HG02763 (cell line): ENCODE measurements around the gene USP22.

Experiments used
- ATAC-seq: cut with Tn5 transposase; IDR thresholded peaks from one replicate; pipeline ENCODE4 v1.9.1; 2021; ENCODE audit warnings: mild to moderate bottlenecking, moderate library complexity; ENCODE audit not compliant: unreplicated experiment

USP22 gene

DNA sequence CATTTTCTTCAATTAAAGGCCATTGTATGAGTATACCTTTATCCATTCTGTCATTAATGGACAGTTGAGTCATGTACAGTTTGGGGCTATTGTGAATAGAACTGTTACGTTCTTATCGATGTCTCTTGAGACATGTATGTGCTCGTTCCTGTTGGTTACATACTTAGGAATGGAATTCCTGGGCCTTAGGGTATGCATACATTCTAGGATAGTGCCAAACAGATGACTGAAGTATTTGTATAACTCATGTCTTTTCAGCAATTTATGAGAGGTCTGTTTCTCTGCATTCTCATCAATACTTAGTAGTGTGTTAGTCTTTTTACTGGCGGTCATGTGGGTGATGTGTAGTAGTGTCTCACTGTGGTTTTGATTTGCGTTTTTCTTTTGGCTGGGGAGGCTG is 81.2 kb downstream of the USP22 start:
- ATAC-seq, result no peak

DNA sequence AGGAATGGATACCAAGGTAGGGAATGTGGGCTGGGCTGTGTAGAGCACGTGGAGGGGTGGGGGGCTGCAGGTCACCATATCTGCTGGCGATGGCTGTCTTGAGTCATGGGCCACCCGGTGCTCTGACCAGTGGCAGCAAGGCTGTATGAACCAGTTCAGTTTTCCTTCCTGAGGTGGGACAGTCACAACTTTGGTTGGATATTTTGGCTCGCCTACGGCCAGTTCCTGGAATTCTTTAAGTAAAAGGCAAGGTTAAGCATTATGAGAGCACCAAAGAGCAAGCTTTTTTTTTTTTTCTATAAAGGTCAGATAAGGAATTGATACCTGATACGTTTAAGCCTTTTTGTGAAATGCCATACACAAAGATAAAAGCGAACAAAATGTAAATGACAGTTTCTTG is 81.9 kb downstream of the USP22 start:
- ATAC-seq, result no peak

DNA sequence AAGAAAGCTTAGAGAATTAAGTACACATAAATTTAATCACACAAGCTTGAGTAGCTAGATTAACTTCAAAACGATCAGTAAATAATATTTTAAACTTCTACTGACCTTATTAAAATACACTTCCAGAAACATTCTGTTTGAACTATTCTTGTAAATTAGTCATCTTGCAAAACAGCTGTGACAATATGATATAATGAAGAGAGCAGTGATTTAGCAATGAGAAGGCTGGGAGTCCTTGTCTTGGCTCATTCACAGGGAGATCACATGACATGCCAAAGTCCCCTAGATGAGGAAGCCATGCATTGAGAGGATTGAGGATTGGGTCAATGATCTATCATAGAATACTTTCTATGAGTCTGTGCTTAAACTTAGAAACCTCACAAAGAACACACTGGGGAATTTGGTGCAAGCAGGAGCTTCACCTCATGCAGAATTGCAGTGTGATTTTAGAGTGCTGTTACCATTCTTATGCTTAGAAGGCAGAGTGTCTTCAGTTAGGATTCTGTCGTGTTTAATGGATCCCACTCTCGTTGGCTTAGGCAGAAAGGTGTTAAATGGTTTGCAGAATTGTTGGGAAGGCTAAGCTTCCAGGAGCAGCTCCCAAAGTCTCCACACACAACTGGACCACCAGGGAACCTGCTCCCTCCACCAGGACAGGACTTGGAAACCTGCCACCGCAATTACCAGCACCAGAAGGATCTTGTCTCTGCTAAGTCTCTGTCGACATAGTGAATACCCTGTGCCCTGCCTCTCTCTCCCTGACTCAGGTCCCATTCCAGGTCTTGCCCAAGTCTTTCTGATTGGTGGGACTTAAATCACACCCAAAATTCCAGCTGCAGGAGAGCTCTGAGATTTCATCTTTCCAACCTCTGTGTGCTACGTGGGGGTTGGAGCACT is 87.1 kb downstream of the USP22 start:
- ATAC-seq, result no peak

DNA sequence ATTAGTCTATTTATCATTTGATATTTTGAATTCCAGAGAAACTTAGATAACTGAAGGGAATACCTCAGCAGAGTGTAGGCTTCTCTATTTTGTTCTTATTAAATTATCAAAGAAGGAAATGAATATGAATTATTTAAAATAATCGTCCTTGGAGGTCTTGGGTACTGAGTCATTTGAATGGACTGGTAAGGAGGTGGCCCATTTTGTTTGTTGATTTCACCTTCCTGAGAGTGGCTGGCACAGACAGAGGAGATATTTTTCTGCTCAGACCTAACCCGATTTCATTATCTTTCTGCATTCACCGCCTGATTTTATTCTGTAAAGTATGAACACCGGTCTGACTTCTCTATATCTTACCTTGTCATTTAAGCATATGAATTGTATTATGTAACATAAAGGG is 88.0 kb downstream of the USP22 start:
- no peak for ATAC-seq

DNA sequence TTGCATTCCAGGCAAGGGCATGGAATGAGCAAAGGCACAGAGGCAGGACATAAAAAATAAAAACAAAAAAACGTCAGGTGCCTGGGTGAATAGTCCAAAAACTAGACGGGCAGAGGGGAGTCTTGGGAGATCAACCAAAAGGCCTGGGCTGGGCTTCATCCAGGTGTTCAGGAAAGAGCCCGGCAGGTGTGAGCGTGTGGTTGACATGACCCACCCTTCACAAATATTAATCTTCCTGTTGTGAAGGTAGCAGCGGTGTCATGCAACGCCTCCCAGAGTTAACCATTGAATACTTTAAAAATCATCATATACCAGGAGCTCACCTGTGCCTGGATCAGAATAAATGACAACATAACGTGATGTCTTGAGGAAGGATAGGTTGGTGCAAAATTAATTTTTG is 90.6 kb downstream of the USP22 start:
- no peak for ATAC-seq
